Right cardiac atrium (tissue), 5 donors: Measurements from ENCODE around the gene SRP68. TPM values are rescaled to one million over a fixed set of nuclear protein-coding genes. Genes with fewer than 3 reads are reported as not detected.

ENCODE experiments used
- ATAC-seq, 2 donors: fragments of 200-7000 bp; cut with Tn5 transposase; one replicate each; pipeline versions ENCODE4 v1.8.0 to v1.9.1; 2020; ENCODE audit warnings: moderate library complexity in 2 of 2, mild to moderate bottlenecking in 1 of 2
- DNase-seq, 3 donors: peaks; one replicate each; pipeline ENCODE4 v3.0.0-alpha.2; 2020
- H3K27ac ChIP-seq: one replicate; pipeline ENCODE4 v1.5.1; 2013; ENCODE audit warnings: mild to moderate bottlenecking, low read length, control low read depth, moderate library complexity
- H3K27me3 ChIP-seq: one replicate; pipeline ENCODE4 v1.6.1; 2013; ENCODE audit not compliant: control insufficient read depth, insufficient read depth
- H3K4me1 ChIP-seq: one replicate; pipeline ENCODE4 v1.6.1; 2013; ENCODE audit warnings: low read length; ENCODE audit not compliant: control insufficient read depth, insufficient read depth
- H3K4me3 ChIP-seq: one replicate; pipeline ENCODE4 v1.5.1; 2013; ENCODE audit warnings: low read length, control low read depth
- H3K9me3 ChIP-seq: one replicate; pipeline ENCODE4 v1.6.1; 2013; ENCODE audit warnings: low read length; ENCODE audit not compliant: control insufficient read depth
- WGBS: extraction: QIAGEN DNeasy Blood & Tissue Kit; methylation state at CpG from one replicate; pipeline ENCODE4 v1.1.7; 2013; 5-methylcytosine and 5-hydroxymethylcytosine counted together
- intact Hi-C, 4 donors: fragments of 100-400 bp; cut with DNase I; formaldehyde crosslinking; loops; one replicate each; pipeline versions ENCODE4 v1.11.0 to v1.14.0; 2022 to 2023
- polyA plus RNA-seq: library from polyadenylated mRNA; stranded (reverse); fragments of 200-250 nt; gene quantifications from one replicate; pipeline ENCODE4 v1.2.3, GENCODE V29; 2013
- total RNA-seq, 4 donors: library from RNA; stranded (reverse); fragmentation: NEBNext Ultra II Directional; extraction: Animal tissue kit (Norgen Biotek cat#: 25700); gene quantifications; one replicate each; pipeline ENCODE4 v1.2.1, GENCODE V29; 2021
- donor health status: healthy with polysubstance abuse.
- donor health status: DM: no; HTN: yes; CAD: no.
- donor health status: DM: no; HTN: no; CAD: no.
- donor health status: DM: no; HTN: yes; CAD: no; lungs with severe emphysema.
- donor health status: DM: yes; HTN: yes; CAD: no.

SRP68 gene
- total and polyA plus RNA-seq, 5 donors: 34.6 to 63.5 (median 61.3) TPM

GRCh38 chr17:76022973-76023899 is 49.1 kb downstream of the SRP68 start:
- intact Hi-C loops: no loop called here
- Histone ChIP-seq H3K27ac (no peak overlapping the region), H3K4me1 (no peaks in the 10 kb centered on the region), H3K4me3 (no peak overlapping the region), H3K27me3 (no peaks in the 10 kb centered on the region), H3K9me3 (no peaks in the 10 kb centered on the region)
- 86% methylated on average over 28 of the region's 28 CpGs for WGBS
- no peak for ATAC-seq
- DNase-seq: peak in 2 of 3 donors; percentile 19 to 42

GRCh38 chr17:76022285-76022684 is 50.0 kb downstream of the SRP68 start:
- DNase-seq (peak in 2 of 3 donors; percentile 45 to 46), ATAC-seq (no peak)
- WGBS: 74% methylated on average over 24 of the region's 24 CpGs
- Histone ChIP-seq H3K4me3 (no peak overlapping the region), H3K27ac (no peak overlapping the region), H3K4me1 (no peaks in the 10 kb centered on the region), H3K27me3 (no peaks in the 10 kb centered on the region), H3K9me3 (no peaks in the 10 kb centered on the region)
- intact Hi-C loops: no loop called here

DNA sequence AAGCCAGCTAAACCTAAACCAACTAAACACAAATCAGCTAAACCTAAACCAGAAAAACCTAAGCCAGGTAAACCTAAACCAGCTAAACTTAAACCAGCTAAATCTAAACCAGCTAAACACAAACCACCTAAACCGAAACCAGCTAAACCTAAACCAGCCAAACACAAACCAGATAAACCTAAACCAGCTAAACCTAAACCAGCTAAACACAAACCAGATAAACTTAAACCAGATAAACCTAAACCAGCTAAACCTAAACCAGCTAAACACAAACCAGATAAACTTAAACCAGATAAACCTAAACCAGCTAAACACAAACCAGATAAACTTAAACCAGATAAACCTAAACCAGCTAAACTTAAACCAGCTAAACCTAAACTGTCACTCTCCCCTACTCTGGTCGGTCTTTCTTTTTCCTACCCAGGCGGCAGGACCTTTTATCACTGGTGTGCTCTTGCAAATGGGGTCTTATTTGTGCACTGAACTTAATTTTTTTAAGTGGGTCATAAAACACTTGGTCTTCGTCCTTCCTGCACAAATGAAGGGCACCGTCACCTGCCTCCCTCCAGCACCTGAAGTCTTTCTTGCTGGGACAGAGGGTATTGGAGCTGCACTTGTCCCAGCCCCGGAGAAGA is 52.4 kb downstream of the SRP68 start:
- intact Hi-C loops: loop anchor here in 3 of 4 donors (10.0 kb wide), 1 partner anchor 275 kb away; no protein-coding TSS in a partner anchor
- Histone ChIP-seq H3K4me1 (no peaks in the 10 kb centered on the region), H3K4me3 (no peak overlapping the region), H3K27me3 (no peaks in the 10 kb centered on the region), H3K27ac (no peak overlapping the region), H3K9me3 (no peaks in the 10 kb centered on the region)
- WGBS: 84% methylated on average over 6 of the region's 6 CpGs
- ATAC-seq (no peak), DNase-seq (peak in 1 of 3 donors; percentile 1)

DNA sequence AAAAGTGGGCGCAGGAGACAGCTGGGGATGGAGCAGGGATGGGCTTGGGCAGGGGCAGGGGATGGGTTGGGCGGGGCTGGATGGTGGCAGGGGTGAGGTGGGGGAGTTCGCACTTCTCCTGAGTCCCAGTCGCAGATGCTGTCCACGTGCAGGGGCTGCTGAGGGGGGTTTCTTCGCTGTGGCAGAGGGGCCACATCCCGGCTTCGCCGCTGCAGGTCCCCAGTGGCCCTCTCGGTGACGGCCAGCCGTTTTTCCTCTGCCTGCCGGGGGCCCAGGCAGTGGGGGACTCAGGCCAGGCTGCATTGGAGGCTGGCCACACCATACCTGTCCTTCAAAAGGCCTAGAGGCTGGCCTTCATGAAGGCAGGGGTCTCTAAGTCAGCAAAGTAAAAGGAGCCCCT is 53.5 kb downstream of the SRP68 start:
- no peaks in the 10 kb centered on the region for H3K4me1 ChIP-seq
- WGBS: 81% methylated on average over 13 of the region's 13 CpGs
- no peak for ATAC-seq
- no peak for DNase-seq
- no peaks in the 10 kb centered on the region for H3K9me3 ChIP-seq
- H3K27me3 ChIP-seq: no peaks in the 10 kb centered on the region
- intact Hi-C loops: loop anchor here in 3 of 4 donors (10.0 kb wide), 1 partner anchor 276 kb away; no protein-coding TSS in a partner anchor
- no peak overlapping the region for H3K4me3 ChIP-seq
- no peak overlapping the region for H3K27ac ChIP-seq

DNA sequence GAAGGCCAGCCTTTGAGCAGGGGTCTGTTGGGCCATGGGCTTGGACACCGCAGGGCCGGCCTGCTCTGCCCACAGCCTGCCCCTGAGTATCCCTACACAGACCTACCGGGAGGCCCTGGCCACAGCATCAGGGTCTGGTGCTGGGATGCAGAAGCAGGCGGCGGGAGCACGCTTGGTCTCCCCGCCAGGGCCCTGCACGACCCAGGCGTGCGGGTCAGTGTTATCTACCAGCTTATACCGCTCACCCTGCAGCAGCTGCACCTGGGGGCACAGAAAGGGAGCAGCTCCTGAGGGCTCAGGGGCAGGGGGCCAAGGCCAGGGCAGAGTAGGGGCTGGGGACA is 54.0 kb downstream of the SRP68 start:
- ATAC-seq: no peak
- DNase-seq: peak in 1 of 3 donors; percentile 23
- no peaks in the 10 kb centered on the region for H3K9me3 ChIP-seq
- H3K27ac ChIP-seq: no peak overlapping the region
- no peaks in the 10 kb centered on the region for H3K27me3 ChIP-seq
- H3K4me3 ChIP-seq: no peak overlapping the region
- no peaks in the 10 kb centered on the region for H3K4me1 ChIP-seq
- intact Hi-C loops: loop anchor here in 3 of 4 donors (10.0 kb wide), 1 partner anchor 276 kb away; no protein-coding TSS in a partner anchor
- WGBS: 79% methylated on average over 11 of the region's 11 CpGs

- 87% methylated on average over 21 of the region's 21 CpGs for WGBS
- Histone ChIP-seq H3K27me3 (no peaks in the 10 kb centered on the region), H3K4me3 (no peak overlapping the region), H3K27ac (no peak overlapping the region), H3K9me3 (no peaks in the 10 kb centered on the region), H3K4me1 (no peaks in the 10 kb centered on the region)
- intact Hi-C loops: loop anchor here in 3 of 4 donors (10.0 kb wide), 1 partner anchor 277 kb away; no protein-coding TSS in a partner anchor
- ATAC-seq: no peak
- peak in 2 of 3 donors; percentile 39 to 50 for DNase-seq
Observed at GRCh38 chr17:76017481-76018339, 54.6 kb downstream of the SRP68 start.

DNA sequence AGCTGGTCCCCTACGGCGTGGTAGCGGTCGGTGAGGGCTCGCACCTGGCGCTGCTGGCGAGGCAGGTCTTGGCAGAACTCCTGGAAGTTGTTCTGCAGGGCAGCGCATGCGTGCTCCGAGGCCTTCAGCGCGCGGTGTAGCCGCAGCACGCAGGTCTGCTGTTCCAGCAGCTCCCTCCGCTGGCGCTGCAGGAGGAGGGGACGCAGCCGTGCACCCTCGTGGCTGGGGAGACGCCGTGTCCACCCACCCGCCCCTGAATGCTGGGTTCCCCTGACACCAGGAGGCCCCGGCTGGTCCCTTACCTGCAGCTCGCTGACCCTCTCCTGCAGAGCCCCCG is 57.4 kb downstream of the SRP68 start:
- 83% methylated on average over 26 of the region's 26 CpGs for WGBS
- Histone ChIP-seq H3K4me3 (no peak overlapping the region), H3K27ac (no peak overlapping the region), H3K27me3 (no peaks in the 10 kb centered on the region), H3K4me1 (no peaks in the 10 kb centered on the region), H3K9me3 (no peaks in the 10 kb centered on the region)
- ATAC-seq (no peak), DNase-seq (peak in 1 of 3 donors; percentile 42)
- intact Hi-C loops: loop anchor here in 3 of 4 donors (5.0 to 10.0 kb wide), 2 partner anchors 108 to 280 kb away; no protein-coding TSS in a partner anchor

DNA sequence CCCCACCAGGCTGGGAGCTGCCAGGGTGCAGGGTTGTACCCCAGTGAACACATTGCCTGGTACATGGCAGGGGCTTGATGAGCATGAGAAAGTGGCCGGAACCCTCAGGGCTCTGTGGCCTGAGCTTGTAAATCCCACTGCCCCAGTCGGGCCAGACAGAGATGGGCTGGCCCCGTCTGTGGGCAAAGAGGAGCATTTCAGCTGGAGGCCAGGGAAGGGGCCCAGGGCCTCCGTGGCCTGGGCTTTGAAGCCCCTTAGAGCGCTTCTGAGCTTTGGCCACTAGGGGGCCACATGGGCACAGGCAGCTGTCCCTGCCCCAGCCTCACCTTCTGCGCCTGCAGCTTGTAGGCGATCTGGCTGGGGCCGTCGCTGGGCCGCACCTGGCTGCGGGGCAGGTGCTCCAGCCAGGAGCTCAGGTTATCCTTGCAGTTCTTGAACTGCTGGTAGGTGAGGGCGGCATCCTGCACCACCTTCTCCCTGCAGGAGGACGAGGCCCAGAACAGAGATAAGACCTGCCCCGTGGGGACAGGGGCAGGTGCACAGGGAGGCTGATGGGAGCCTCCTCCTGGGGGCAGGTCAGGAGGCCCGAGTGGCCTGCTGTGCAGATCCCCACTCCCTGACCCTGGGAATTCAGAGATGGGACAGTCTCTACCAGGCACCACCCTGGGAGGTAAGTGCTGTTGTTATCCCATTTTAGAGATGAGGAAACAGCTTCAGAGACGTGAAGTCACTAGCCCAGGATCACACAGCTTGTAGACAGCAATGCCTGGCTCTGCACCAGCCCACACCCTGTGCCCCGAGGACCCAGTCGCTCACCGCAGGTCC is 58.0 kb downstream of the SRP68 start:
- H3K27ac ChIP-seq: no peak overlapping the region
- DNase-seq (peak; percentile 67 to 87 (median 81)), ATAC-seq (peak; percentile 72 to 78)
- no peaks in the 10 kb centered on the region for H3K9me3 ChIP-seq
- no peak overlapping the region for H3K4me3 ChIP-seq
- no peaks in the 10 kb centered on the region for H3K4me1 ChIP-seq
- WGBS: 27% methylated on average over 19 of the region's 19 CpGs
- H3K27me3 ChIP-seq: no peaks in the 10 kb centered on the region
- intact Hi-C loops: loop anchor here in 3 of 4 donors (5.0 to 10.0 kb wide), 2 partner anchors 107 to 280 kb away; no protein-coding TSS in a partner anchor

GRCh38 chr17:76013377-76013932 is 58.9 kb downstream of the SRP68 start:
- intact Hi-C loops: loop anchor here in 3 of 4 donors (5.0 to 10.0 kb wide), 2 partner anchors 106 to 281 kb away; no protein-coding TSS in a partner anchor
- no peak for ATAC-seq
- no peak overlapping the region for H3K4me3 ChIP-seq
- no peaks in the 10 kb centered on the region for H3K4me1 ChIP-seq
- 71% methylated on average over 15 of the region's 15 CpGs for WGBS
- no peaks in the 10 kb centered on the region for H3K9me3 ChIP-seq
- H3K27me3 ChIP-seq: no peaks in the 10 kb centered on the region
- no peak overlapping the region for H3K27ac ChIP-seq
- DNase-seq: peak in 1 of 3 donors; percentile 26
